ENCODE data around the gene RPA1. TPM values are rescaled to one million over a fixed set of nuclear protein-coding genes. Genes with fewer than 3 reads are reported as not detected.
"Not testable (repeated sequence)": the region's sequence is repeated elsewhere in the genome, so short reads cannot be mapped to it uniquely, and the experiment has no call there.

The RPA1 gene
- total and polyA plus RNA-seq, 2 experiments from 2014 or later: 15.2 to 33.6 TPM

- H4K20me1 ChIP-seq (ENCODE audit: insufficient read depth, poor library complexity, severe bottlenecking): no peaks in the 10 kb centered on the region
- no peaks in the 10 kb centered on the region for H3K36me3 ChIP-seq (replicated peaks; ENCODE audit: insufficient read depth, low read depth)
- peaks cover 10% of the 10 kb centered on the region for H3K79me2 ChIP-seq
- H3K27ac ChIP-seq: peak overlapping the region; percentile 49
- H3K4me1 ChIP-seq (ENCODE audit: insufficient read depth): peaks cover 4% of the 10 kb centered on the region
- no peaks in the 10 kb centered on the region for H3K9me3 ChIP-seq (ENCODE audit: low read depth)
- H3K27me3 ChIP-seq: no peaks in the 10 kb centered on the region
- no peaks in the 10 kb centered on the region for H3K9me2 ChIP-seq (replicated peaks; ENCODE audit: insufficient read depth)
- no peak overlapping the region for H2AFZ ChIP-seq
- no peak for DNase-seq (ENCODE audit: low spot score)
- H3K4me3 ChIP-seq: no peak overlapping the region
- WGBS (ENCODE audit: low lambda C conversion rate, missing lambda C conversion rate): 66% methylated on average over 2 of the region's 2 CpGs
- TF ChIP-seq CTCF (IDR thresholded peaks at IDR 0.05; ENCODE audit: poor library complexity) (no peak), EZH2 (IDR thresholded peaks at IDR 0.05; ENCODE audit: borderline replicate concordance) (no peak), EZH2phosphoT487 (IDR thresholded peaks at IDR 0.05; ENCODE audit: low read depth, severe bottlenecking, unreplicated experiment) (no peak)
- no peak overlapping the region for H3K4me2 ChIP-seq
Observed at GRCh38 chr17:1808644-1809043, 21.2 kb upstream of the RPA1 start.

GRCh38 chr17:1809815-1810214 is 20.0 kb upstream of the RPA1 start:
- H4K20me1 ChIP-seq (ENCODE audit: insufficient read depth, poor library complexity, severe bottlenecking); H3K4me2 ChIP-seq; DNase-seq (ENCODE audit: low spot score); H3K79me2 ChIP-seq; H3K36me3 ChIP-seq (replicated peaks; ENCODE audit: insufficient read depth, low read depth); H3K4me3 ChIP-seq; H3K4me1 ChIP-seq (ENCODE audit: insufficient read depth); H2AFZ ChIP-seq; H3K27me3 ChIP-seq; H3K9me3 ChIP-seq (ENCODE audit: low read depth); H3K9me2 ChIP-seq (replicated peaks; ENCODE audit: insufficient read depth): not testable (repeated sequence)
- 95% methylated on average over 8 of the region's 8 CpGs for WGBS (ENCODE audit: low lambda C conversion rate, missing lambda C conversion rate)
- peak overlapping the region; percentile 76 for H3K27ac ChIP-seq

GRCh38 chr17:1810450-1811103 is 19.2 kb upstream of the RPA1 start:
- Histone ChIP-seq H3K27me3 (no peaks in the 10 kb centered on the region), H3K9me3 (ENCODE audit: low read depth) (no peaks in the 10 kb centered on the region), H3K4me1 (ENCODE audit: insufficient read depth) (peaks cover 4% of the 10 kb centered on the region), H3K27ac (peak overlapping the region; percentile 76), H3K4me2 (no peak overlapping the region), H3K36me3 (replicated peaks; ENCODE audit: insufficient read depth, low read depth) (no peaks in the 10 kb centered on the region), H3K4me3 (no peak overlapping the region), H3K79me2 (peaks cover 10% of the 10 kb centered on the region), H3K9me2 (replicated peaks; ENCODE audit: insufficient read depth) (no peaks in the 10 kb centered on the region), H2AFZ (no peak overlapping the region), H4K20me1 (ENCODE audit: insufficient read depth, poor library complexity, severe bottlenecking) (no peaks in the 10 kb centered on the region)
- WGBS (ENCODE audit: low lambda C conversion rate, missing lambda C conversion rate): 78% methylated on average over 20 of the region's 20 CpGs
- TF ChIP-seq EZH2phosphoT487 (IDR thresholded peaks at IDR 0.05; ENCODE audit: low read depth, severe bottlenecking, unreplicated experiment): no peak
- no peak for TF ChIP-seq CTCF (IDR thresholded peaks at IDR 0.05; ENCODE audit: poor library complexity)
- no peak for TF ChIP-seq EZH2 (IDR thresholded peaks at IDR 0.05; ENCODE audit: borderline replicate concordance)
- DNase-seq (ENCODE audit: low spot score): peak; percentile 34

- no peaks in the 10 kb centered on the region for H3K36me3 ChIP-seq (replicated peaks; ENCODE audit: insufficient read depth, low read depth)
- H3K4me2 ChIP-seq: no peak overlapping the region
- H2AFZ ChIP-seq: no peak overlapping the region
- DNase-seq (ENCODE audit: low spot score): no peak
- no peak overlapping the region for H3K4me3 ChIP-seq
- H3K9me2 ChIP-seq (replicated peaks; ENCODE audit: insufficient read depth): no peaks in the 10 kb centered on the region
- peaks cover 4% of the 10 kb centered on the region for H3K4me1 ChIP-seq (ENCODE audit: insufficient read depth)
- 81% methylated on average over 5 of the region's 5 CpGs for WGBS (ENCODE audit: low lambda C conversion rate, missing lambda C conversion rate)
- TF ChIP-seq EZH2 (IDR thresholded peaks at IDR 0.05; ENCODE audit: borderline replicate concordance) (no peak), CTCF (IDR thresholded peaks at IDR 0.05; ENCODE audit: poor library complexity) (no peak), EZH2phosphoT487 (IDR thresholded peaks at IDR 0.05; ENCODE audit: low read depth, severe bottlenecking, unreplicated experiment) (no peak)
- peaks cover under 1% of the 10 kb centered on the region for H3K79me2 ChIP-seq
- H3K27me3 ChIP-seq: no peaks in the 10 kb centered on the region
- H4K20me1 ChIP-seq (ENCODE audit: insufficient read depth, poor library complexity, severe bottlenecking): no peaks in the 10 kb centered on the region
- no peaks in the 10 kb centered on the region for H3K9me3 ChIP-seq (ENCODE audit: low read depth)
- no peak overlapping the region for H3K27ac ChIP-seq
Observed at GRCh38 chr17:1813088-1813487, 16.7 kb upstream of the RPA1 start.
